H4 (cell line): ENCODE data around the gene MPP2. TPM values are rescaled to one million over a fixed set of nuclear protein-coding genes. Genes with fewer than 3 reads are reported as not detected.
"Not testable (repeated sequence)": the region's sequence is repeated elsewhere in the genome, so short reads cannot be mapped to it uniquely, and the experiment has no call there.

Source experiments
- DNase-seq: peaks from one replicate; pipeline ENCODE4 v3.0.0-alpha.2; 2015; ENCODE audit warnings: low spot score
- total RNA-seq: library from RNA; depleted of rRNA; stranded (reverse); fragments of >200 nt; shearing (Covaris generic); gene quantifications from 2 replicates; pipeline ENCODE4 v1.2.3, GENCODE V29; 2014

Gene MPP2
- total RNA-seq, 1 experiment from 2014 or later: 1.8 TPM

DNA sequence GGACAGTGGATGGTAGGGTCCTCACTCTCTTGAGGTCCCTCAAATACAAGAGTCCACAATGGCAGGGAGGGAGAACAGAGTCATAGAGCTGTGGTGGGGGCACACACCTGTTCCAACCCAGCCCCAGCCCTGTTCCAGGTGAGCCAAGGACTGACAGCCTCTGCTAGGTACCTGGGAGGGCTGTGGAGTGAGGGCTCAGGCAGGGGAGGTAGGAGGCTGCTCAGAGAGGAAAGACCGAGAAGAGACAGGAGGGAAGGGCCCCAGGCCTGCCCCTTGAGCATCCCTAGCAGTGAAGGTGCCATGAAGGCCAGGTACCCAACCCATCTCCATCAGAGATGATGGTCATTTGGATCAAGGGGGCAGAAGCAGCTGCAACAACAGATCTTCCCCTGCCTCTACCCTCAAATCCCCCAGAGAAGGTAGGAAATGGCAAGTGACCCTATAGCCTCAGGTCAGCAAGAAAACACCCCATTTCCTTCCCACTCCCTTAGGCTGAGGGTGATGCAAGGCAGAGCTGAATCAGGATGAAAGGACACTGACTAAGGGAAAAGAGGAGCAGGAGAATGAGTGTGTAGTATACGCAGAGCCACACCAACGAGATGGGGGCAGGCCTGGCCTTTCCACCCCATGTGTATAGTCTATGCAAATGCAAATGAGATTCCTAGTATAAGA, 31.7 kb downstream of the MPP2 start:
- no peak for DNase-seq

- DNase-seq: no peak
Measured at GRCh38 chr17:43874293-43874692, 33.0 kb downstream of the MPP2 start.

- no peak for DNase-seq
Measured at GRCh38 chr17:43873815-43874214, 33.5 kb downstream of the MPP2 start.

GRCh38 chr17:43873091-43873490, 34.2 kb downstream of the MPP2 start:
- DNase-seq: no peak

GRCh38 chr17:43871946-43872690, 35.2 kb downstream of the MPP2 start:
- DNase-seq: no peak

DNA sequence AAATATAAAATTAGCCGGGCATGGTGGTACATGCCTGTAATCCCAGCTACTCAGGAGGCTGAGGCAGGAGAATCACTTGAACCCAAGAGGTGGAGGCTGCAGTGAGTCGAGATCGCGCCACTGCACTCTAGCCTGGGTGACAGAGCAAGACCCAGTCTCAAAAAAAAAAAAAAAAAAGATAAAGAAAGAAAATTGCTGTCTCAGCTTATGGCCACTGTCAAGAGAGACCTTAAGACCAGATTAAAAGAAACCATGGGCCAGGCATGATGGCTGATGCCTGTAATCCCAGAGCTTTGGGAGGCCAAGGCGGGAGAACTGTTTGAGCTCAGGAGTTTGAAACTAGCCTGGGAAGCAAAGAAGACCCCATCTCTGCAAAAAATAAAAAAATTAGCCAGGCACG, 38.3 kb downstream of the MPP2 start:
- not testable (repeated sequence) for DNase-seq

GRCh38 chr17:43868226-43868994, 38.9 kb downstream of the MPP2 start:
- no peak for DNase-seq

GRCh38 chr17:43864161-43864984, 43.0 kb downstream of the MPP2 start:
- no peak for DNase-seq

- no peak for DNase-seq
Measured at GRCh38 chr17:43861960-43862359, 45.4 kb downstream of the MPP2 start.

DNA sequence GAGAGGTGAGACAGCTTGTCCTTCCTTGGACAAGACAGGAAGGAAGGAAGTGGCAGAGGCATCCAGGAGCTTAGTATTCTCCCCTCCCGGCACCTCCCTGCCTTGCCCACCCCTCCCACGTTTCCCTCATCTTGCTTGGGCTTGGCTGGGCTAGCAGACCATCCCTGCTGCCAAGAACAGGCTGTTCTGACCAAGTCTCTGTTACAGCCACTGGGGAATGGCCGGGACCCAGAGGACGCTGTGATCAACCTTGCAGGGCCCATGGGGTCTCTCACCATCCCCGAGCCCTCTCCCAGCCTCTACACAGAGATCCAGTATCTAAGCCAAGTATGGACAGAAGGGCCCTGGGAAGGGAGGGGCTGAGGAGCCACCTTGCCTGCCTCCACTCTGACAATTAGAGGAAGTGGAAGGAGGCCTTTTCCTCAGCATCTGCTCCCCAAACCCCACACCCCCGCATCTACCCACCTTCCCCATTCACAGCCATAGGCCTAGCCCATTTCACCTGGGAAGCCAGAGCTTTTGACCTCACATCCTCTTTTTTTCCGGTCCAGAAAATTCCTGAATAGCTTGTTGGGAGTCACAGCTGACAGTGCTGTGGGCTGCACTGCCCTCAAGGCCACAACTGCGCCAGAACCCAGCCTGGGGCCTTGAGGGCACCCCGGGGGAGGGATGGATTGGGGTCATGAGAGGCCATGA, 46.3 kb downstream of the MPP2 start:
- no peak for DNase-seq

- DNase-seq: no peak
Measured at GRCh38 chr17:43860077-43860725, 47.1 kb downstream of the MPP2 start.

DNA sequence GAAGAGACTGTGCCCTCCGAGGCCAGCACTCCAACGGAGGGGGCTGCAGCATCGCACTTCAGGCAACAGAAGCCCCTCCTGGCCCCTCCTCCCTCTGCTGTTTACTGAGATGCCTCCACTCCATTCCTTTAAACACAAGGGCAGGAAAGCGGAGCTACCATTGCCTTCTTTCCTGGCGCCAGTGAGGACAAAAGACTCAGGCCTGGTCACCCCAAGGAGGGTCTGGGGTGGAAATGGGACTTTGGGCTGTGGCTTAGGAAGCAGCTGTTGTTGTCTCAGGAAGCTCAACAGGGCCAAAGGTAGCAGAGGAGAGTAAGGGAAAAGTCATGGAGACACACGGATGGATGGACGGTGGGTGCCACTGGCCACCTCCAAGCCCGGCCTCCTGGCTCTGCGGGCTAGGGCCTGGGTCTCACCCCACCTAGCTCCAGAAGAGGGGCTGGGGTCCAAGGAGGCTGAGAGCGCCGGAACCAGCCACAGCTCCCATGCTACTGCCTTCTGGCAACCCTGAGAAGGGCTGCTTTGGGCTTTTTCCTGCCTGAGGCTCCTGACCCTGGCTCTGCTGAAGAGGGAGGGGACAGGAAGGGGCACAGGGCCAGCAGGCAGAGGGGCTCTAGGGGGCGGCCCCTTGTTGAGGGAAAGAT, 49.3 kb downstream of the MPP2 start:
- no peak for DNase-seq

GRCh38 chr17:43857141-43857540, 50.2 kb downstream of the MPP2 start:
- no peak for DNase-seq

DNA sequence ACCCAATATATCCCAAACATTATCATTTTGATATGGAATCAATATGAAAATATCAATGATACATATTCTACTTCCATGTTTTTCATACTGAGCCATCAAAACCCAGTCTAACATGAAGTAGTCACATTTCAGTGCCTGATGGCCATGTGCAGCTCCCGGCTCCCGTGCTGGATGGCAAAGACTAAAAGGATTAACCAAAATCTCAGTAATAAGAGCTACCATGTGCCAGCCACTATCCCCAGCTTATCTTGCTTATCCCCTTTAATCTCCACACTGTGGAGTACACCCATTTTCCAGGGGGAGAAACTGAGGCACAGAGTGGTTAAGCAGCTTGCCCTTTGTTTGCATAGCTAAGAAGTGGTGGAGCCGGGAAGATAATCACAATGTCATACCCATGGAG, 51.2 kb downstream of the MPP2 start:
- DNase-seq: no peak

GRCh38 chr17:43855061-43855460, 52.3 kb downstream of the MPP2 start:
- DNase-seq: no peak

GRCh38 chr17:43854498-43854897, 52.8 kb downstream of the MPP2 start:
- no peak for DNase-seq

- DNase-seq: no peak
Measured at GRCh38 chr17:43853546-43853945, 53.8 kb downstream of the MPP2 start.

- DNase-seq: no peak
Measured at GRCh38 chr17:43852571-43852970, 54.8 kb downstream of the MPP2 start.

DNA sequence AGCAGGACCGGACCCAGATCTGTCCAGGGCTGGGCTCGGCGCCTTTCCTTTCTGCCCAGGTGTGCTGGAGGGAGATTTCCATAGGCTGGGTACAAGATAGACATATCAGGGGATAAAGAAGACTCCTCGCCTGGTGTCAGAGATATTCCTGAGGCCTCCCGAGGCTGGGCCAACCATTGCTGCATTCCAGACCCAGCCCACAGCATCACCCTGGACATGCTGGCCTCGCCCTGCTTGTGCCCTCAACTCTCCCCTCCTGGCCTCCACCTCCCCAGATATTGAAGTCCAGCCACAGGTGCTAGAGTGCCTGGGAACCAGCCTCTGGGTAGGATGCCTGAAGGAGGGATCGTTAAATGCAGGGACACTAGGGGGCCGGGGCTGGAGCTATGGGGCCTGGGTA, 58.2 kb downstream of the MPP2 start:
- DNase-seq: no peak

- no peak for DNase-seq
Measured at GRCh38 chr17:43848601-43849000, 58.7 kb downstream of the MPP2 start.
